ENCODE results near the gene FLAD1. TPM values are rescaled to one million over a fixed set of nuclear protein-coding genes. Genes with fewer than 3 reads are reported as not detected.

The FLAD1 gene
- total and polyA plus RNA-seq, 2 of the 8 experiments (the other 6 are each of a cell fraction or from before 2014, with no cell fraction given), result 104 to 143 TPM

GRCh38 chr1:154934358-154934948 lies 48.7 kb upstream of the FLAD1 start (continued):
- TF ChIP-seq ATF3 (IDR thresholded peaks at IDR 0.05; ENCODE audit: insufficient read depth, low read depth, low read length), result no peak
- TF ChIP-seq CHD7 (IDR thresholded peaks at IDR 0.05; ENCODE audit: insufficient replicate concordance, low read length), result no peak
- no peak for TF ChIP-seq ZNF274 (IDR thresholded peaks at IDR 0.05; ENCODE audit: borderline replicate concordance, extremely low read depth, low read length)
- TF ChIP-seq SP1 (IDR thresholded peaks at IDR 0.05; ENCODE audit: low read depth, low read length), result no peak
- TF ChIP-seq JUND (IDR thresholded peaks at IDR 0.05; ENCODE audit: low read length), result no peak
- TF ChIP-seq PHF8 (conservative IDR thresholded peaks at IDR 0.05; ENCODE audit: low read depth, low read length), result no peak

All from H1 (cell line).